Stimulated activated naive CD8-positive, alpha-beta T cell treated with anti-CD3 and anti-CD28 coated beads, Interleukin-15, amount 100 ng/mL, for 72 hours (primary cell): ENCODE measurements around the gene CPNE5.

Source experiments
- ATAC-seq: fragments of 150-1000 bp; cut with Tn5 transposase; 2 replicates; pipeline ENCODE4 v1.10.0; 2021; ENCODE audit warnings: mild to moderate bottlenecking, moderate library complexity
- DNase-seq, 2 donors: peaks; one replicate each; pipeline ENCODE4 v3.0.0; 2021 to 2022
- H3K27ac Mint-ChIP-seq, 2 donors: one replicate each; pipeline ENCODE4 v1.8.0; 2022; ENCODE audit warnings: mild to moderate bottlenecking in 2 of 2, mixed read lengths in 2 of 2, moderate library complexity in 2 of 2
- H3K27me3 Mint-ChIP-seq: one replicate; pipeline ENCODE4 v1.8.0; 2022; ENCODE audit warnings: mixed read lengths
- H3K4me1 Mint-ChIP-seq: one replicate; pipeline ENCODE4 v1.8.0; 2022; ENCODE audit warnings: mild to moderate bottlenecking, mixed read lengths
- H3K4me3 Mint-ChIP-seq, 2 donors: one replicate each; pipeline ENCODE4 v1.8.0; 2022; ENCODE audit warnings: mild to moderate bottlenecking in 2 of 2, mixed read lengths in 2 of 2, moderate library complexity in 1 of 2
- H3K9me3 Mint-ChIP-seq, 2 donors: one replicate each; pipeline ENCODE4 v1.8.0; 2022; ENCODE audit warnings: mixed read lengths in 2 of 2

The CPNE5 gene

DNA sequence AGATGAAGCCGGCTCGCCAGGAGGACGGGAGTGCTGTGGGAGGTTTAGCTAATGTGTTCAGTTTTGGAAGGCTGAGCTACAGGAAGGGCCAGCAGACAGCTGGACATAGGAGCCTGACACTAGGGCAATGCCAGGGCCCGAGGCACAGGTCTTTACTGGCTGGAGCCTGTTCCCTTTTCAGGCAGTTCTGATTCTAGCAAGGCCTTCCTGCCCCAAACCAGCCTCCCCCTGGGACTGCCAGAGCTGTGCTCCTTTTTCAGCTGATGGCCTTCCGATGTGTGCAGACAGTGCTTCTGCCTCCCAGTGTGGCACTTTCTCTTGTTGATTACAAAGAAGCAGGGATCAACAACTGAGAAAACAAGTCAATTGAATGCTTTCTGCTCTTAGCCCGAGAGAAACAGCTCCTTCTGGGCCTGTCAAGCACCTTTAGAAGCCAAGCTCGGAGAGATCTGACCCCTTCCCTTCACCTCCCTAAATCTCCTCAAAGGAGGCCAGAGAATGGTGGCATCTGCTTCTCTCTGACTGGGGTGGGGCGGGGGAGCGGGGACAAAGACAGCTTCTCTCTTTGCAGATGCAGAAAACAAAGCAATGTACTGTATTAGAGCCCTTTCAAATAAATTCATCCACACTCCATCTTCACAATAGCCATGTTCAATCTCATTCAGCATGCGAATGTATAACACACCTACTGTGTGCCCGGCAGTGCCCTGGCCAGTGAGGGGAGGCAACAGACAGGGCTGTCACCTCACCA lies 78.4 kb downstream of the CPNE5 start:
- H3K9me3 Mint-ChIP-seq, result no peaks in the 10 kb centered on the region
- H3K27ac Mint-ChIP-seq, result peak overlapping the region; percentile 3 to 28
- no peak for DNase-seq
- H3K27me3 Mint-ChIP-seq, result no peaks in the 10 kb centered on the region
- peaks cover 32% of the 10 kb centered on the region for H3K4me1 Mint-ChIP-seq
- H3K4me3 Mint-ChIP-seq, result no peak overlapping the region
- no peak for ATAC-seq

DNA sequence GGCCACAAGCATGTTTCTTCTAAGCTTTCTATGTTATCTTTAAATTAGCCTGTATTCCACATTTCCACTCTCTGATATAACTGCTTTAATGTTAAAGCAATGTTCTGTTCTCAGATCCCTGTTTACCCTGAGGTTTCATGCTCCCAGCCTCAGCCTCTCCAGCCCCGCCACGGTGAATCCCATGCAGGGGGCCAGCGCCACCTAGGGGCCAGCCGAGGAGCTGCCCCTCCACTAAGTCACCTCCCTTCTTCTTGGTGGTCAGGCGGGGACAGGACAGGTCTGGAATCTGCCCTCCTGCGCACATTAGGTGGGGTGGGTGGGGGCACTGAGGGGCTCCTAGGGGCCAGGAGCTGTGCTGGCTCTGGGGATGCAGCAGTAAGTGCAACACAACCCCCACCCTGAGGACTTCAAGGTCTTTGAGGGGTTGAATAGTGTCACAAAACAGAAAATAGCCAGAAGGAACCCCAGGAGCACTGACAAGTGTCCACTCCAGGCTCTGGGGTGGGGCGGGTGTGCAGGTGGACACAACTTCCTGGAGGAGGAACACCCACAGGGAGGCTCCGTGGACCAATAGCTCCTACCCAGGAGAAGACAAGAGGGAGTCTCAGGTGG lies 80.0 kb downstream of the CPNE5 start:
- ATAC-seq, result peak; percentile 60
- Mint-ChIP-seq H3K9me3 (no peaks in the 10 kb centered on the region), H3K27ac (no peak overlapping the region), H3K4me1 (peaks cover 48% of the 10 kb centered on the region), H3K4me3 (no peak overlapping the region), H3K27me3 (no peaks in the 10 kb centered on the region)
- DNase-seq, result peak; percentile 77 to 79

DNA sequence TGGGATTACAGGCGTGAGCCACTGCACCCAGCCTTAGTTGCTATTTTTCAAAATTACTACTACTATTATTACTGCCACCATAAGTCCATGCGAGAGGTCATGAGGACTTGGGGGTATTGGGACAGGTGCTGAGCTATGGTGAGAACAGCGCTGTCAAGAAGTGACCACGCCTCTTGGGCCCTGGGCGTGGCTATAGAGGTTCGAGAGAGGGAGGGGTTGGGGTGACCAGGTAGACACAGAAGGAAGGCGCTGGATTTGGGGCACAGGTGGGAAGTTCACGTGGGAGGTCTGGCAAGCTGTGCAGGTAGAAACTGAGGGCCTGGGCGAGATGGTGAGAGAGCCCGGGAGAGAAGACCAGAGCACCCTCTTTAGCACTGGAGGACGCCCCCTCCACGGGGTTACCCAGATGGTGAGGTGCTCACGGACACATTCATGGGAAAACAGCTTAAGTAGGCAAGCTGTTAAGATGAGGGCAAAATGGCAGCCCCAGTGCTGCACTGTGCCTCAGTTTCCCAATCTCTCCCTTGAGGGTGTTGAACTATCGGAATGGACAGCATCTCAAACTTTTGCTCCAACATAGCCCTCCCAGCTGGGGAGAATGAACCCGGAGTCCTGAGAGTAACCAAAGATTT lies 80.6 kb downstream of the CPNE5 start:
- H3K27ac Mint-ChIP-seq, result no peak overlapping the region
- DNase-seq, result no peak
- ATAC-seq, result no peak
- no peaks in the 10 kb centered on the region for H3K9me3 Mint-ChIP-seq
- no peak overlapping the region for H3K4me3 Mint-ChIP-seq
- peaks cover 54% of the 10 kb centered on the region for H3K4me1 Mint-ChIP-seq
- no peaks in the 10 kb centered on the region for H3K27me3 Mint-ChIP-seq

DNA sequence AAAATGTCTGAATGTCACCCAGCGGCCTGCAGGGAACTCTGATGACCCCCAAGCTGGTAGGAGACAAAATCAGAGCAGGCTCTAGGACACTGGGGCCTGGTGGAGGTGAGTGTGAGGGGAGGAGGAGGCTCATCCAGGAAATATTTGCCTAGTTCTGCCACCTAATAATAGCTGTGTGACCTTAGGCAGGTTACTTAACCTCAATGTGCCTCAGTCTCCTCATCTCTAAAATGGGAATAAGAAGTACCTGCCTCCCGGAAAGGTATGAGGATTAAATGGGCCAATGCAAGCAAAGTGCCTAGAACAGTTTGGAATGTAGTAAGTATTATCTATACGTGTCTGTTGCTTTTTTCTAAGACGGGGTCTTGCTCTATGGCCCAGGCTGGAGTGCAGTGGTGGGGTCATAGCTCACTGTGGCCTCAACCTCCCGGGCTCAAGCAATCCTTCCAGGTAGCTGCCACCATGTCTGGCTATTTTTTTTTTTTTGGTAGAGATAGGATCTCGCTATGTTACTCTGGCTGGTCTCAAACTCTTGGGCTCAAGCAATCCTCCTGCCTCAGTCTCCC lies 81.2 kb downstream of the CPNE5 start:
- DNase-seq, result no peak
- Mint-ChIP-seq H3K27ac (no peak overlapping the region), H3K4me1 (peaks cover 60% of the 10 kb centered on the region), H3K9me3 (no peaks in the 10 kb centered on the region), H3K27me3 (no peaks in the 10 kb centered on the region), H3K4me3 (no peak overlapping the region)
- no peak for ATAC-seq

DNA sequence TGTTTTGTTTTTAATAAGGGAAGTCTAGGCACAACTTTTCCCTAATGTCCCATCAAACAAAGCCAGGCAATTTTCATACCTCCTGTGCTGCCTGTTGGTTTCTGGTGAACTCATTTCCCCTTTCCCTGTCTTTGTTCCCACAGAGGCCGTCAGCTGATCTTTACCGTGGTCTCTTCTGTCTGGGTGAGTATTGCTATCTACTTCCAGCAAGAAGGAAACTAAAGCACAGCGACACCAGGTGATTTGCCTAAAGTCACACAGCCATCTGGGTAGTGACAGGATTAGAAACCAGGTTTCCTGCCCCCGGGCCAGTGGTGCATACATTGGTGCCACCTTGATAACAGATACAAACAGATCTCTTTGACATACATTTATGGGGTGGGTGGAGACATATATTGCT lies 82.0 kb downstream of the CPNE5 start:
- ATAC-seq, result no peak
- no peaks in the 10 kb centered on the region for H3K27me3 Mint-ChIP-seq
- H3K9me3 Mint-ChIP-seq, result no peaks in the 10 kb centered on the region
- H3K4me3 Mint-ChIP-seq, result no peak overlapping the region
- peaks cover 68% of the 10 kb centered on the region for H3K4me1 Mint-ChIP-seq
- no peak for DNase-seq
- peak overlapping the region in 1 of 2 donors; percentile 31 for H3K27ac Mint-ChIP-seq

DNA sequence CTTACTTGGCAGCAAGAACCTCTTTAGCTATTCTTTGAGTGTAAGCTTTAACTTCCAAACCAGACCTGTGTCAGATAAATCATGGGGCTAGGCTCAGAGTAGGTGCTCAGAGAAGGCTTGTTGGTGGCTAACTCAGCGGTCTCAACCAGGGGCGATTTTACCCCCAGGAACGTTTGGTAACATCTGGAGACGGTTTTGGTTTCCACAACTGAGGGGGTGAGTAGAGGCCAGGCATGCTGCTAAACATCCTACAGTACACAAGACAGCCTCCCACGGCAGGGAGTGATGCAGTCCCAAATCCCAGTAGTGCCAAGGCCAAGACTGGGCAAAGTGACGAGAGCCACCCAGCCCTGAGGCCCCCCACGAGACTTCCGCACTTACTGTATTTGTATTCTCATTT lies 82.5 kb downstream of the CPNE5 start:
- DNase-seq (no peak), ATAC-seq (no peak)
- Mint-ChIP-seq H3K4me3 (peak overlapping the region; percentile 32 to 74), H3K27ac (no peak overlapping the region), H3K27me3 (no peaks in the 10 kb centered on the region), H3K9me3 (no peaks in the 10 kb centered on the region), H3K4me1 (peaks cover 72% of the 10 kb centered on the region)

DNA sequence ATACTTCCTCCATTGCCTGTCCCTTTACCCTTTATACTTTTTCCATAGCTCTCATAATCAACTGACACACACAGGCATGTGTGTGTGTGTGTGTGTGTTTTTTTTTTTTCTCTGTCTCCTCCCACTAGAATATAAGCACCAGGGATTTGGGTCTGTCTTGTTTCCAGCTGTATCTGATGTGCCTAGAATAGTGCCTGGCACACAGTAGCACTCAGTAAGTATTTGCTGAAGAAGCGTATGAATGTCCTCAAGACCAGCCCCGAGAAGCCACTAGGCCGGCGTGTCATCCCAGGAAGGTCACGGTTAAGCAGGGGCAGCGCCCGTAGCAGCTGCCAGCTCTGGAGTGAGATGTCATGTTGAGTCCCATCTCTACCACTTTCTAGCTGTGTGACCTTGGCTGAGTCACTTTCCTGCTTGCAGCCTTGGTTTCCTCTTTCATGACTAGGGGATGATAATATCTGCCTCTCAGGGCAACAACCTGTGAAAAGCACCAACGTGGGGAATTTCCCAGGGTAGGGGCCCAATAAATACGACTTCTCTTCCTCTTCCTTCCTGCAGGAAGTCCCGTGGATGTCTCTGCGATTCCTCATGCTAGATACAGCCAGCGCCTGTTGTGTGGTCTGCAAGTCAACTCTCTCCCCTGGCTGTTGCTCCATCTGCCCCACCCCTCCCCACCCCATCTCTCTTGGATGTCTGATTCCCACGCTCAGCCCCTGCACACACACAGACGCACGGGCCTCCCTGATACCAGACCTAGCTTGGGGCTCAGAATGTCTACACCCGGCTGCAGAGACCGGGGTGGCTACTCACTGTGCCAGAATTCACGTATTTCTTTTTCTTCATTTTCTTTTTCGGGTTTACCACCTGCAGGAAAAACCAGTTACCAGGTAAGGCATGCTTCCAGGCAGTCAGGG lies 83.6 kb downstream of the CPNE5 start:
- peak overlapping the region in 1 of 2 donors; percentile 73 for H3K27ac Mint-ChIP-seq
- peak overlapping the region; percentile 63 to 74 for H3K4me3 Mint-ChIP-seq
- ATAC-seq (peak; percentile 87), DNase-seq (peak; percentile 53 to 78)
- H3K4me1 Mint-ChIP-seq, result peaks cover 76% of the 10 kb centered on the region
- no peaks in the 10 kb centered on the region for H3K27me3 Mint-ChIP-seq
- no peaks in the 10 kb centered on the region for H3K9me3 Mint-ChIP-seq

DNA sequence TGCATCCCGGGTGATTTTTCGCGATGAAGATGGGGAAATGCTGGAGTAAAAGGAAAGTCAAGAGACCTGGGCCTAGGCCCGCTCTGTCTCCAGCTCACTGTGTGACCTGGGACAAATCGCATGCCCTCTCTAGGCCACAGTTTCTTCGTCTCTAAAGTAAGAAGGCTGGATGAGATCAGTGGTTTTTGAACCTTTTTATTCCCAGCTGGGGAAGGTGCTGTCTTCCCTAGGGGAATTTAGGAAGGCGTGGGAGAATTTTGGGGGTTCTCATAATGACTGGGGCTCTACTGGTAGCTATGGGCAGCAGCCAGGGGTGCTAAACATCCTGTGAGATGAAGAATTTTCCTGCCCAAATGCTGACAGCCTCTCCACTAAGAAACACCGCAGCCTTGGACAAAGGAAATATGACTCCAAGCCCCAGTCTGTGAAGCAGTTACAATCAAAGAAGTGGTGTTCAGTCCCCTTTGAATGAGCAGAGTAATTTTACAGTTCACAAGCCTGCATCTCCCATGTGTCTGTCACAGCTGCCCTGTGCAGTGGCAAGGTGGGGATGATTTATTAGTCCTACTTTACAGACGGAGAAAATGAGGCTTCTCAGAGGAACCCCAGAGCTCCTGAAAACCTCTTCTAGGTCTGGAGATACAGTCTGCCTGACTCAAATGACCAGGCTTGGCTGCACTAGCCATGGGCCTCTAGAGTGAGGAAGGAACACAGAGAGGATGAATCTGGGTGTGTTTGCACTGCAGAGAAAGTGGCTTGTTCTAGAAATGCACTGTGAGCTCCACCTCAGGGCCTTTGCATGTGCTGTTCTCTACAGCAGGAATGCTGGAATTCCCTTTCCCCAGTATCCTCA lies 84.4 kb downstream of the CPNE5 start:
- DNase-seq, result no peak
- no peak for ATAC-seq
- H3K4me3 Mint-ChIP-seq, result peak overlapping the region in 1 of 2 donors; percentile 74
- peaks cover 76% of the 10 kb centered on the region for H3K4me1 Mint-ChIP-seq
- no peak overlapping the region for H3K27ac Mint-ChIP-seq
- H3K27me3 Mint-ChIP-seq, result no peaks in the 10 kb centered on the region
- H3K9me3 Mint-ChIP-seq, result no peaks in the 10 kb centered on the region

DNA sequence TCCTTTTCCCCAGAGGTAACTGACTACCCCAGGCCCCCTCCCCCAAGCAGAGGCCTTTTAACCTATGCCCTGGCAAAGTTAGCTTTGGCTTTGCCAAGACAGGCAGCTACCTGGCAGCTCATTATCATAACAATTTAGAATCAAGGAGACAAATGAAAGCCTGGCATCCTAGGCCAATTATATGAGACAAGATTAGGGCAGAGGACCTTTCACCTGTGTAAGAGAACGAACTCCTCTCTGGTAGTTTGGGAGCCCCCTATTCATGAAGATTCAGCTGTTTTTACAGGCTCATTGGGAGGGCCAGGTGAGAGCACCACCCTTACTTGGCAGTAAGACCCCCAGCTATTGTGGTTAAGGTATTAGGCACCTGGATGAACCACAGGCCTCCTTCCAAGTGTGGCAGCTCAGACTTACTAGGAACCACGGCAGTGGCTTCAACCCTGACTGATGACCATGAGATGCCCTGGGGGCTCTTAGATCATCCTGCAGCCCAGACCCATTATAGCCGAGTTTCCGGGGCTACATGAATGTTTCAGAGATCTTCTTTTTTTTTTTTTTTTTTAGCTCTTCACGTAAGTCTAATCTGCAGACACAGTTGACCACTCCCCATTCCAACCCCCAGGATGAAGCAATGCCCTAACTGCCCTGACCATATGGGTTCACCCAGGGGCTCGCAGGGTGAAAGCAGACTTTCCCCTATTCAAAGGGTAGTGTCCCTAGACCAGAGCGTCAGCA lies 85.4 kb downstream of the CPNE5 start:
- DNase-seq, result no peak
- Mint-ChIP-seq H3K4me1 (peaks cover 69% of the 10 kb centered on the region), H3K27ac (peak overlapping the region; percentile 8 to 49), H3K27me3 (no peaks in the 10 kb centered on the region), H3K4me3 (no peak overlapping the region), H3K9me3 (peaks cover 0 to 9% of the 10 kb centered on the region in 2 donors)
- ATAC-seq, result no peak

DNA sequence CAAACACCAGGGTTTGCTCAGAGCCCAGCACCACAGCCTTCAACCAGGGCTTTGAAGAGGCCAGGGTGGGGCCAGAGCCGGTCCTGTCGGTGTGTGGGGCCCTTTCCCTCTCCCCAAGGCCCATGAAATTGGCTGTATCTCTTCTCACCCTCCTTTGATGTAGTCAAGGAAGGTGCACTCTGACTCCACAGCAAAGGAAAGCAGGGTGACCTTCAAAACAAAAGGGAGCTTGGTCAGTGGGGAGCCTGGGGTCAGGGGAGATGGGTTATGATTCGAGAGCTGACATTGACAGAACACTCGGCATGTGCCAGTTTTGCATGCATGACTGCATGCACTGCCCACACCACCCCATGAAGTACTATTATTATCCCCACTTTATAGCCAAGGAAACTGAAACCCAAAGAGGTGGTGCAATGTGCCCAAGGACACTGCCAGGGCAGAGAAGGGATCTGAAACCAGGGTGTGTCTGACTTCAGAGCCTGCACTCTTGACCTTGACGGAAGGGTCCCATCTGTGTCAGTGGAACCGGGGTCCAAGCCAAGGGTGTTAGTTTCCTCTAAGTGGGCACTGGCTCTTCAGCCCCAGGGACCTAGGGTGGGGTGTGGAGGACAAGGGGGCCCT lies 86.2 kb downstream of the CPNE5 start:
- DNase-seq (peak in 1 of 2 donors; percentile 20), ATAC-seq (peak; percentile 33)
- Mint-ChIP-seq H3K27me3 (no peaks in the 10 kb centered on the region), H3K9me3 (peaks cover 0 to 16% of the 10 kb centered on the region in 2 donors), H3K4me1 (peaks cover 63% of the 10 kb centered on the region), H3K4me3 (peak overlapping the region; percentile 50 to 61), H3K27ac (peak overlapping the region; percentile 93 to 94)

DNA sequence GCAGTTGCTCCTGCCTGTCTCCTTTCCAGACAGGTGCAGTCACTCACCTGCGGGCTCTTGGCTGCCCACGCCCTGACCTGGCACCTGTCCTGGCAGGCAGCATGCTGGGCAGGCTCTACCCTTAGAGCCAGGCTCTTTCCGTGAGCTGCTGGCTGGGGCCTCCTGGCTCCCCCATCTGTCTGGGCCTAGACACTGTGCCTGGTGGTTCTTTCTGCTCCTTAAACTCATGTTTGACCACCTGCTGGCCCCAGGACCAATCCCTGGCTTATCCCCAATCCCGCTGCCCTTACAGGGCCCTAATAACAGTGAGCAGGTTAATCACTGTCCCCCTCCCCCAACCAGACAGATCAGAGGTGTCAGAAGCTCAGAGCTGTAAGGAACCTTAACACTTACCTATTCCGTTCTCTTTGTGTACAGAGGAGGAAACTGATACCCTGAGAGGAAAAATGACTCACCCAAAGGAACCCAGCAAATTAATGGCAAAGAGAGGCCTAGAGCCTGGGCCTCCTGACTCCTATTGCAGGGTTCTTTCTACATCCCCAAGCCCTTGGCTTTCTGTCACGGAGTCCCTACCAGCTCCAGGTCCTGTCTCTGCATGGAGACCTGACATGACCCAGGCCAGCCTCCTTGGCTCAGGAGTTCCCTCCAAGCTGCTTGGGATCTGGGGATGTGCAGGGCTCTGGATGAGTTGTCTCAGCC lies 86.9 kb downstream of the CPNE5 start:
- DNase-seq, result peak in 1 of 2 donors; percentile 32
- Mint-ChIP-seq H3K27ac (peak overlapping the region; percentile 93 to 94), H3K27me3 (no peaks in the 10 kb centered on the region), H3K4me1 (peaks cover 59% of the 10 kb centered on the region), H3K9me3 (peaks cover 0 to 16% of the 10 kb centered on the region in 2 donors), H3K4me3 (peak overlapping the region; percentile 50 to 61)
- ATAC-seq, result peak; percentile 75

DNA sequence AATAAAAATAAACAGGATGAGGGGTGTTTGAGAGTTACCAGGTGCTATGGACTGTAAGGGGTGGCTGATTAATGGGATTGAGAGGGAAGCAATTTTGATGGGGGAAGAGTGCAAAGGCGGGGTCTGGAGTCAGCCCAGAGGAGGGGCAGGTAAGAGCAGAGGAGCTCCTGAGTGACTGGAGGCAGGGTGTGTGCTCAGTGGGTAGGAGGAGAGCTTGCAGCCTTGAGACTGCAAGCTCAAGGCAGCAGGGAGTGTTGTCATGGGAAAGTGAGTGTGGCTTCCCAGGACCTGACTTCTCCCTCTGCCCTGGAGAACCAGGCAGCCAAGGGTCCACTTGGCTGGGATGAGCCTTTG lies 87.4 kb downstream of the CPNE5 start:
- peaks cover 4% of the 10 kb centered on the region for H3K27me3 Mint-ChIP-seq
- H3K9me3 Mint-ChIP-seq, result peaks cover 0 to 16% of the 10 kb centered on the region in 2 donors
- peak overlapping the region; percentile 81 to 93 for H3K27ac Mint-ChIP-seq
- DNase-seq (no peak), ATAC-seq (no peak)
- H3K4me1 Mint-ChIP-seq, result peaks cover 53% of the 10 kb centered on the region
- H3K4me3 Mint-ChIP-seq, result no peak overlapping the region

DNA sequence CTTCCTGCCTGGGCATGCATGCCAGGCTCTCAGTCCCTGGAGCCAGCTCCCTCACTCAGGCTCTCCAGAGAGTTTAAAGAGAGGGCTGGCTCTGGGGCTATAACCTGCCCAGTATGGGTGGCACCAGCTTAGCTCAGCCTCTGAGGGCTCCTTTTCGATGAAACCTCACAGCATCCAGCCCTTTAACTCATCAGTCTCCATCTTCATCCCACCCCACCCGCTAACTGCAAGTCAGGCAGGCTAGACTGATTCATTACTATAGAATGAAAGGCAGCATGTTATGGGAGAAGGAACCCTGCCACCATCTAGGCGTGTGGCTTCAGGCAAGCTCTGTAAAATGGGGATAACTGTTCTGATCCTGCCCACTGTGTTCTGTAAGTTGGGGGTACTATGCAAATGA lies 88.2 kb downstream of the CPNE5 start:
- peaks cover 46% of the 10 kb centered on the region for H3K4me1 Mint-ChIP-seq

More for the DNA sequence above, 88.2 kb downstream of the CPNE5 start:
- DNase-seq (no peak), ATAC-seq (no peak)
- Mint-ChIP-seq H3K4me3 (no peak overlapping the region), H3K27me3 (peaks cover 9% of the 10 kb centered on the region), H3K9me3 (peaks cover 0 to 16% of the 10 kb centered on the region in 2 donors), H3K27ac (peak overlapping the region in 1 of 2 donors; percentile 48)
